ACC112 (cell line): ENCODE measurements around the gene DNAH14.

Experiments used
- H2AFZ ChIP-seq: fragments of 200-600 bp; sonication (generic); one replicate; pipeline ENCODE4 v1.6.0; 2017; ENCODE audit warnings: antibody characterized with exemption, low read length; ENCODE audit not compliant: unreplicated experiment
- H3K27ac ChIP-seq: fragments of 200-600 bp; sonication (generic); 2 replicates; pipeline ENCODE4 v1.5.1; 2014; ENCODE audit warnings: low read depth, mild to moderate bottlenecking, antibody characterized with exemption, low read length, moderate library complexity
- H3K27me3 ChIP-seq: fragments of 200-600 bp; sonication (generic); 2 replicates; pipeline ENCODE4 v1.6.1; 2014; ENCODE audit warnings: mild to moderate bottlenecking, antibody characterized with exemption, low read length, moderate library complexity, mixed read lengths; ENCODE audit not compliant: insufficient read depth
- H3K36me3 ChIP-seq: fragments of 200-600 bp; sonication (generic); 2 replicates; pipeline ENCODE4 v1.6.1; 2016; ENCODE audit warnings: mild to moderate bottlenecking, antibody characterized with exemption, low read length, moderate library complexity, mixed read lengths; ENCODE audit not compliant: insufficient read depth
- H3K4me1 ChIP-seq: fragments of 200-600 bp; sonication (generic); one replicate; pipeline ENCODE4 v1.6.1; 2016; ENCODE audit warnings: low read length, mixed read lengths; ENCODE audit not compliant: insufficient read depth, unreplicated experiment, control insufficient read depth
- H3K4me3 ChIP-seq: fragments of 200-600 bp; sonication (generic); 2 replicates; pipeline ENCODE4 v1.5.1; 2014; ENCODE audit warnings: mild to moderate bottlenecking, low read depth, low read length
- H3K79me2 ChIP-seq: fragments of 200-600 bp; sonication (generic); one replicate; pipeline ENCODE4 v1.6.0; 2016; ENCODE audit warnings: low read length; ENCODE audit not compliant: control insufficient read depth, unreplicated experiment, insufficient read depth

Gene DNAH14

DNA sequence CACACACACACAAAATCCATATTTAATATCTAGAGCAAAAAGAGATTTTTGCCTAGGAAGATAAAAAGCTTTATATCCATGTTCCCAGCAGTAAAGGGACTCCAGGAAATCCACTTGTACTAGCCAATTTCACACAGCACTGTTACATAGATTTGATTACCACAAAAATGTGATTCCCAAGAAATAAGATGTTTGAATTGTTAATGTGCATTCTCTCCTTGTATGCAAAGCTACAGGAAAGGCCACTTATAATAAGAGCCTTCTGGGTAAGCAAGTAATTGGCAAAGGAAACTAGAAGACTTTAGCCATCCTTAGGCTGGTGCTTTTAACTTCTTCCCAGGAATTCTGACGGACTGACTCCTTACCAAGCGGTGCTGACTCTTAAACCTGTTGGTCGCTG, 409.1 kb downstream of the DNAH14 start:
- Histone ChIP-seq H3K4me3 (no peak overlapping the region), H3K27ac (no peak overlapping the region), H3K36me3 (no peaks in the 10 kb centered on the region), H3K27me3 (no peaks in the 10 kb centered on the region), H3K4me1 (no peaks in the 10 kb centered on the region), H3K79me2 (no peaks in the 10 kb centered on the region), H2AFZ (no peak overlapping the region)

- H3K79me2 ChIP-seq, result no peaks in the 10 kb centered on the region
- no peak overlapping the region for H3K27ac ChIP-seq
- no peaks in the 10 kb centered on the region for H3K36me3 ChIP-seq
- H3K4me3 ChIP-seq, result no peak overlapping the region
- no peaks in the 10 kb centered on the region for H3K27me3 ChIP-seq
- no peak overlapping the region for H2AFZ ChIP-seq
- H3K4me1 ChIP-seq, result no peaks in the 10 kb centered on the region
Observed at GRCh38 chr1:225341642-225342041, 412.2 kb downstream of the DNAH14 start.

DNA sequence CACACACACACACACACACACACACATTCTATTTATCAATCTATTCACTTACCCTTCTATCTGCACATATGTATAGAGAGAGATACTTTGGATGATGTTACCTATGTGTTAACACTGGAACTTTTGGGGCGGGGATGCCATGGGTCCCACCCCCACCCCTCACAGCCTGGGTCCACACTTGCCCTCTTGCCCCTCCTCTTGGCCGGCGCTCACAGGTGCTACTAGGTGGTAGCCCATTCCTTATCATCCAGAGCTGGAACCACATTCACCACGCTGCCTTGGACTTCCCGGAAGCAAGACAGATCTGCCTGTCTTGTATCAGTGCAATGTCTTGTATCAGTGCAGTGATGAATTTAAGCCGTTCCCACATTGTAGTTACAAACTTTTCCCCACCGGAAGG, 413.2 kb downstream of the DNAH14 start:
- Histone ChIP-seq H3K79me2 (no peaks in the 10 kb centered on the region), H3K27ac (no peak overlapping the region), H3K27me3 (no peaks in the 10 kb centered on the region), H3K4me1 (no peaks in the 10 kb centered on the region), H2AFZ (no peak overlapping the region), H3K36me3 (no peaks in the 10 kb centered on the region), H3K4me3 (no peak overlapping the region)

DNA sequence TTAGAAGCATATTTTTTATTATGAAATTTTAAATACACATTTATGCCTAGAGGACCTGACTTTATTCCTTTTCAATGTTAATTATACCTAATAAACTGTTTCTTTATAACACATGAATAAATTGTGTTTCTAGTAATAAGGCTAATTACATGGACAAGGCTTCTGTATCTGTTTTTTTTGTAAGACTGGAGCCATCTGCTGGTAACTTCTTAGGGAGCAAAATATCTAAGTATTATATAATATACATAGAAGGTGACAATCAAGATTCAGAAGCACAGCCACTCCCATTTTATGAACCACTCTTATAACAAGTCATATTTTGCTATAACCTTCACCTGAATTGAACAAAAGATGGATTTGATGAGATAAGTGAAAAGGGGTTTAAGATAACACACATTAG, 414.1 kb downstream of the DNAH14 start:
- H2AFZ ChIP-seq, result no peak overlapping the region
- H3K27me3 ChIP-seq, result no peaks in the 10 kb centered on the region
- no peaks in the 10 kb centered on the region for H3K4me1 ChIP-seq
- no peaks in the 10 kb centered on the region for H3K36me3 ChIP-seq
- no peak overlapping the region for H3K27ac ChIP-seq
- no peak overlapping the region for H3K4me3 ChIP-seq
- no peaks in the 10 kb centered on the region for H3K79me2 ChIP-seq

- Histone ChIP-seq H3K27ac (no peak overlapping the region), H3K79me2 (no peaks in the 10 kb centered on the region), H2AFZ (no peak overlapping the region), H3K36me3 (no peaks in the 10 kb centered on the region), H3K27me3 (no peaks in the 10 kb centered on the region), H3K4me1 (no peaks in the 10 kb centered on the region), H3K4me3 (no peak overlapping the region)
Observed at GRCh38 chr1:225347123-225347683, 417.7 kb downstream of the DNAH14 start.

DNA sequence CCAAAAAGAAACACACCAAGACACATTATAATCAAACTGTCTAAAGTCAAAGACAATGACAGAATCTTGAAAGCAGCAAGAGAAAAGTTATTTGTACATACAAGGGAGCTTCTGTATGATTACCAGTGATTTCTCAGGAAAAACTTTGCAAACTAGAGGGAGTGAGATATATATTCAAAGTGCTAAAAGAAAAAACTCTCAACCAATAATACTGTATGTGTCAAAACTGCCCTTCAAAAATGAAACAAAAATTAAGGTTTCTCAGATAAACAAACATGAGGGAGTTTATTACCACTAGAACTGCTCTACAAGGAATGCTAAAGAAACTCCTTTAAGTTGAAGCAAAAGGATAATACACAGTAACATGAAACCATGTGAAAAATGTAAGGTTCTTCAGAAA, 418.9 kb downstream of the DNAH14 start:
- H3K27ac ChIP-seq, result no peak overlapping the region
- H2AFZ ChIP-seq, result no peak overlapping the region
- no peaks in the 10 kb centered on the region for H3K27me3 ChIP-seq
- no peak overlapping the region for H3K4me3 ChIP-seq
- H3K4me1 ChIP-seq, result no peaks in the 10 kb centered on the region
- no peaks in the 10 kb centered on the region for H3K79me2 ChIP-seq
- no peaks in the 10 kb centered on the region for H3K36me3 ChIP-seq

DNA sequence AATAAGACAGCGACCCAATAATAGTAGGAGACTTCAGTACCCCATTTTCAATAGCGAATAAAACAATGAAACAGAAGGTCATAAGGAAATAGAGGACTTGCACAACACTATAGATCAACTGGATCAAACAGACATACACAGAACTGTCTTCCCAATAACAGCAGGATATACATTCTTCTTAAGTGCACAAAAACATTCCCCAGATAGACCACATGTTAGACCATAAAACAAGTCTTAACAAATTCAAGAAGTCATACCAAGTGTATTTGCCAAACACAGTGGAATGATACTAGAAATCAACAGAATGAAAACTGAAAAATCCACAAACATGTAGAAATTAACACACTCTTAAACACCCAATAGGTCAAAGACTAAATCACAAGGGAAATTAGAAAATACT, 420.4 kb downstream of the DNAH14 start:
- H3K4me3 ChIP-seq, result no peak overlapping the region
- H3K27ac ChIP-seq, result no peak overlapping the region
- H2AFZ ChIP-seq, result no peak overlapping the region
- no peaks in the 10 kb centered on the region for H3K79me2 ChIP-seq
- no peaks in the 10 kb centered on the region for H3K36me3 ChIP-seq
- no peaks in the 10 kb centered on the region for H3K27me3 ChIP-seq
- no peaks in the 10 kb centered on the region for H3K4me1 ChIP-seq

- no peak overlapping the region for H3K27ac ChIP-seq
- no peak overlapping the region for H2AFZ ChIP-seq
- H3K27me3 ChIP-seq, result no peaks in the 10 kb centered on the region
- no peaks in the 10 kb centered on the region for H3K36me3 ChIP-seq
- no peaks in the 10 kb centered on the region for H3K79me2 ChIP-seq
- no peak overlapping the region for H3K4me3 ChIP-seq
- H3K4me1 ChIP-seq, result no peaks in the 10 kb centered on the region
Observed at GRCh38 chr1:225350872-225351271, 421.4 kb downstream of the DNAH14 start.

DNA sequence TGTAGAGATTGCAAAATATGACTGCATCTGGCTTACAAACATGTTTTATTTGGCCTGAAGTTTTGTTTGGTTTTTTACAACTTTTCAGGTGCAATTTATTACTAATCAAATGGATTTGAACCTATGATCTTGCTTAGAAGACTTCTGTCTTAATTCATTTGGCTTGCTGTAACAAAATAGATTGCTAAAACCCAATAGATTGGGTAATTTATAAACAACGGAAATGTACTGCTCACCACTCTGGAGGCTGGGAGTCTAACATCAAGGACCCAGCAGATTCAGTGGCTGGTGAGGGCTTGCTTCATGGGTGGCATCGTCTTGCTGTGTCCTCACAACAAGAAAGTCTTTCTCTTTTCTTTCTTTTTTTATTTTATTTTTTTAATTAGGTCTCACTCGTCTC, 425.4 kb downstream of the DNAH14 start:
- Histone ChIP-seq H3K4me3 (no peak overlapping the region), H2AFZ (no peak overlapping the region), H3K79me2 (no peaks in the 10 kb centered on the region), H3K27me3 (no peaks in the 10 kb centered on the region), H3K27ac (no peak overlapping the region), H3K36me3 (no peaks in the 10 kb centered on the region), H3K4me1 (no peaks in the 10 kb centered on the region)

DNA sequence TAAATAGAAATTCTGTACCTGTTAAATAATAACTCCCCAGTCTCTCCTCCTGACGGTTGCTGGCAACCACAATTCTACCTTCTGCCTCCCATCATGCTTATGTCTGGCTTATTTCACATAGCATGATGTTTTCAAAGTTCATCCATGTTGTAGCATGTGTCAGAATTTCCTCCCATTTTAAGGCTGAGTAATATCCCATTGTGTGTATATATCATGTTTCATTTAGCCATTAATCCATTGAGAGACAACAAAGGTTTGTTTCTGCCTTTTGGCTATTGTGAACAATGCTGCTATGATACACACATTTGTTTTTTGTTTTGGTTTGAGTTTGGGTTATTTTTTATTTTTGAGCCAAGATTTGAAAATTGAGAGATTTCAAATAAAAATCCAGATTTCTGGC, 426.4 kb downstream of the DNAH14 start:
- Histone ChIP-seq H3K27me3 (no peaks in the 10 kb centered on the region), H2AFZ (no peak overlapping the region), H3K79me2 (no peaks in the 10 kb centered on the region), H3K27ac (no peak overlapping the region), H3K4me1 (no peaks in the 10 kb centered on the region), H3K4me3 (no peak overlapping the region), H3K36me3 (no peaks in the 10 kb centered on the region)

DNA sequence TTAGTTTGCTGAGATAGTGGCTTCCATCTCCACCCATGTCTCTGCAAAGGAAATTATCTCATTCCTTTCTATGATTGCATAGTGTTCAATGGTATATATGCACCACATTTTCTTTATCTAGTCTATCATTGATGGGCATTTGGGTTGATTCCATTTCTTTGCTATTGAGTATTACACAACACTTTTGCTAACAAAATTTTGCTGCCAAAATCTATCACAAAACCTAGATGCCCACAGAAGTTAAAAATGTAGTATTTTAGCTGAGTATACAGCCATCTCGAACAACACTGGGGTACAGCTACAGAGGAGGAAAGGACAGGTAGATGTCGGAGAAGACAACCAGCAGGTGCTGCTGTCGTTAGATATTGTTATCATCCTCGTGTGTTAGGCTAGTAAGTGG, 430.6 kb downstream of the DNAH14 start:
- H2AFZ ChIP-seq, result no peak overlapping the region
- no peak overlapping the region for H3K27ac ChIP-seq
- no peaks in the 10 kb centered on the region for H3K4me1 ChIP-seq
- H3K79me2 ChIP-seq, result no peaks in the 10 kb centered on the region
- H3K4me3 ChIP-seq, result no peak overlapping the region
- H3K27me3 ChIP-seq, result no peaks in the 10 kb centered on the region
- no peaks in the 10 kb centered on the region for H3K36me3 ChIP-seq
